ENCODE results near the gene ATP5MK. TPM values are rescaled to one million over a fixed set of nuclear protein-coding genes. Genes with fewer than 3 reads are reported as not detected.

The ATP5MK gene
- total RNA-seq, 1 experiment from 2014 or later: 556 TPM

DNA sequence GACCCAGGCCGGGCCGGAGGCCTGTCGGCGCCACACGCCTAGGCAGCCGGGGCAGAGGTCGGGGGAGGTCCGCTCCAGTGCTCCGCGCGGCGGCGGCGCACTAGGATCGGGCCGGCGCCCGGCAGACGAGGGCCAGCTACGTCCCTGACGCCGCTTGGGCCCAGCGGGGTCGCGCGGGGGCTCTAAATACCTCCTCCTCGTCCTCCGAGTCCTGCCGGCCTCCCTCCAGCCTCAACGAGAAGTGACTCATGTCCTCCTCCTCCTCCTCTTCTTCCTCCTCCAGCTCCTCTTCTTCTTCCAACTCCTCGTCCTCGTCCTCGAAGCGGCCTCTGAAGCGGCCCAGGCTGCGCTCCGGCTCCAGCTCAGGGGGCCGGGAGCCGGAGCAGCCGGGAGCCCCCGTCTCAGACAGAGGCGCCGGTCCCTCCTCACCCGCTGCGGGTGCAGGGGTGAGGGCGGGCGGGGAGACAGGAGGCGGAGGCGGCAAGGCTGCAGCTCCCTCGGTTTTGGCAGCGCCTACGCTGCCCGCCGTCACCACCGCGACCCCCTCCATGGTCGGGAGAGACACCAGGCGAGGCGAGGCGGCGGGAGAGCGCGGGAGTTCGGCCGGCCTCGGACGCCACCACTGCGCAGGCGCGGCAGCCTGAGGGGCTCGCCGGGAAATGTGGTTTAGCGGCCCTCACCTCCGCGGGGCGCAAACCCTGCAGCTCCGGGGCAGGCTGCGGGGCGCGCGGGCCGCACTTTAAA lies 45.6 kb downstream of the ATP5MK start, which contains the start of gene PCGF6:
TSS of gene PCGF6 (minus strand) at position 624 of the 744 bp plus-strand sequence. CDS start at position 550, 74 bp downstream.
- no TSS peak for BruUV-seq (replicated peaks)
- H3K27ac ChIP-seq (ENCODE audit: low read depth, low read length): peak within 1 kb of the TSS; percentile 84
- H3K4me2 ChIP-seq (ENCODE audit: low read length): peak within 1 kb of the TSS; percentile 83
- no peaks in the 10 kb centered on the region for H3K27me3 ChIP-seq (ENCODE audit: insufficient read depth, low read length)
- peaks cover 30% of the 10 kb centered on the region for H3K79me2 ChIP-seq (ENCODE audit: insufficient read depth, low read length)
- H3K9ac ChIP-seq (ENCODE audit: low read length): peak within 1 kb of the TSS; percentile 94
- ATAC-seq (peak; percentile 90), DNase-seq (ENCODE audit: low read depth, low spot score) (peak; percentile 58)
- peak within 1 kb of the TSS; percentile 87 to 89 for H3K4me3 ChIP-seq (replicated peaks in 1 of 2; ENCODE audit: low read depth in 1 of 2, low read length in 2 of 2)
- ChIA-PET POLR2A (no interaction called here), CTCF (interaction anchor here (1.1 to 1.4 kb wide), 3 partner anchors 17 to 111 kb away, joined by 3 to 5 read pairs (median 5); no protein-coding TSS in a partner anchor), RAD21 (ENCODE audit: low non-redundant PET in 1 of 2, low total read pairs in 2 of 2, uncharacterized antibody in 2 of 2, unreplicated experiment in 2 of 2) (no interaction called here)
- no peaks in the 10 kb centered on the region for H3K9me2 ChIP-seq (ENCODE audit: insufficient read depth)
- H4K20me1 ChIP-seq (ENCODE audit: insufficient read depth): no peaks in the 10 kb centered on the region
- H3K4me1 ChIP-seq (ENCODE audit: control insufficient read depth in 1 of 2, insufficient read depth in 2 of 2, low read length in 2 of 2): peaks cover 3 to 21% of the 10 kb centered on the region in 2 experiments; a peak in 3 of 4 replicates
- intact Hi-C loops (cut with micrococcal nuclease): no loop called here
- no peaks in the 10 kb centered on the region for H3K9me3 ChIP-seq (ENCODE audit: control insufficient read depth in 1 of 2, insufficient read depth in 1 of 2, low read depth in 1 of 2, low read length in 2 of 2)
- peaks cover 18 to 19% of the 10 kb centered on the region in 2 experiments for H3K36me3 ChIP-seq (ENCODE audit: control insufficient read depth in 1 of 2, insufficient read depth in 2 of 2, low read length in 2 of 2)
- peak within 1 kb of the TSS; percentile 93 for H2AFZ ChIP-seq (ENCODE audit: low read depth, low read length, poor library complexity, severe bottlenecking)
- TF ChIP-seq CBX3 (IDR thresholded peaks at IDR 0.05; ENCODE audit: low read depth): no peak
- no peak for TF ChIP-seq YY1 (IDR thresholded peaks at IDR 0.05; ENCODE audit: extremely low read depth, insufficient replicate concordance, low read depth, low read length)
- TF ChIP-seq, protein P1, sequence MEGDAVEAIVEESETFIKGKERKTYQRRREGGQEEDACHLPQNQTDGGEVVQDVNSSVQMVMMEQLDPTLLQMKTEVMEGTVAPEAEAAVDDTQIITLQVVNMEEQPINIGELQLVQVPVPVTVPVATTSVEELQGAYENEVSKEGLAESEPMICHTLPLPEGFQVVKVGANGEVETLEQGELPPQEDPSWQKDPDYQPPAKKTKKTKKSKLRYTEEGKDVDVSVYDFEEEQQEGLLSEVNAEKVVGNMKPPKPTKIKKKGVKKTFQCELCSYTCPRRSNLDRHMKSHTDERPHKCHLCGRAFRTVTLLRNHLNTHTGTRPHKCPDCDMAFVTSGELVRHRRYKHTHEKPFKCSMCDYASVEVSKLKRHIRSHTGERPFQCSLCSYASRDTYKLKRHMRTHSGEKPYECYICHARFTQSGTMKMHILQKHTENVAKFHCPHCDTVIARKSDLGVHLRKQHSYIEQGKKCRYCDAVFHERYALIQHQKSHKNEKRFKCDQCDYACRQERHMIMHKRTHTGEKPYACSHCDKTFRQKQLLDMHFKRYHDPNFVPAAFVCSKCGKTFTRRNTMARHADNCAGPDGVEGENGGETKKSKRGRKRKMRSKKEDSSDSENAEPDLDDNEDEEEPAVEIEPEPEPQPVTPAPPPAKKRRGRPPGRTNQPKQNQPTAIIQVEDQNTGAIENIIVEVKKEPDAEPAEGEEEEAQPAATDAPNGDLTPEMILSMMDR (IDR thresholded peaks at IDR 0.05 in 2 of 3, conservative IDR thresholded peaks at IDR 0.05 in 1 of 3; ENCODE audit: borderline replicate concordance in 1 of 3, insufficient read depth in 1 of 3, low read depth in 2 of 3, low read length in 2 of 3): 0 out of 6 replicates have a peak, but pooled peaks of 2 of the 3 experiments have one; percentile 10 to 12
- TF ChIP-seq, protein P2, sequence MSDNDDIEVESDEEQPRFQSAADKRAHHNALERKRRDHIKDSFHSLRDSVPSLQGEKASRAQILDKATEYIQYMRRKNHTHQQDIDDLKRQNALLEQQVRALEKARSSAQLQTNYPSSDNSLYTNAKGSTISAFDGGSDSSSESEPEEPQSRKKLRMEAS (IDR thresholded peaks at IDR 0.05): peak; percentile 49; the same call in 1 of the 2 replicates
- no peak for TF ChIP-seq ZNF274 (IDR thresholded peaks at IDR 0.05; ENCODE audit: low read depth, low read length)
- TF ChIP-seq JUND (IDR thresholded peaks at IDR 0.05): no peak
- peak; percentile 8 for TF ChIP-seq TCF7L2 (IDR thresholded peaks at IDR 0.05; ENCODE audit: borderline replicate concordance, extremely low read depth, insufficient read depth, insufficient read length)
- peak; percentile 53 for TF ChIP-seq POLR2A (IDR thresholded peaks at IDR 0.05; ENCODE audit: borderline replicate concordance, extremely low read depth, insufficient read depth, insufficient read length)
- TF ChIP-seq EGR1 (IDR thresholded peaks at IDR 0.05; ENCODE audit: low read depth): no peak
- no peak for TF ChIP-seq SRF (IDR thresholded peaks at IDR 0.05; ENCODE audit: low read depth)
- TF ChIP-seq RAD21 (IDR thresholded peaks at IDR 0.05; ENCODE audit: low read depth): no peak
- TF ChIP-seq SP1 (IDR thresholded peaks at IDR 0.05; ENCODE audit: low read depth): no peak
- TF ChIP-seq ELF1 (IDR thresholded peaks at IDR 0.05; ENCODE audit: borderline replicate concordance, low read depth): no peak
- TF ChIP-seq, protein P3, sequence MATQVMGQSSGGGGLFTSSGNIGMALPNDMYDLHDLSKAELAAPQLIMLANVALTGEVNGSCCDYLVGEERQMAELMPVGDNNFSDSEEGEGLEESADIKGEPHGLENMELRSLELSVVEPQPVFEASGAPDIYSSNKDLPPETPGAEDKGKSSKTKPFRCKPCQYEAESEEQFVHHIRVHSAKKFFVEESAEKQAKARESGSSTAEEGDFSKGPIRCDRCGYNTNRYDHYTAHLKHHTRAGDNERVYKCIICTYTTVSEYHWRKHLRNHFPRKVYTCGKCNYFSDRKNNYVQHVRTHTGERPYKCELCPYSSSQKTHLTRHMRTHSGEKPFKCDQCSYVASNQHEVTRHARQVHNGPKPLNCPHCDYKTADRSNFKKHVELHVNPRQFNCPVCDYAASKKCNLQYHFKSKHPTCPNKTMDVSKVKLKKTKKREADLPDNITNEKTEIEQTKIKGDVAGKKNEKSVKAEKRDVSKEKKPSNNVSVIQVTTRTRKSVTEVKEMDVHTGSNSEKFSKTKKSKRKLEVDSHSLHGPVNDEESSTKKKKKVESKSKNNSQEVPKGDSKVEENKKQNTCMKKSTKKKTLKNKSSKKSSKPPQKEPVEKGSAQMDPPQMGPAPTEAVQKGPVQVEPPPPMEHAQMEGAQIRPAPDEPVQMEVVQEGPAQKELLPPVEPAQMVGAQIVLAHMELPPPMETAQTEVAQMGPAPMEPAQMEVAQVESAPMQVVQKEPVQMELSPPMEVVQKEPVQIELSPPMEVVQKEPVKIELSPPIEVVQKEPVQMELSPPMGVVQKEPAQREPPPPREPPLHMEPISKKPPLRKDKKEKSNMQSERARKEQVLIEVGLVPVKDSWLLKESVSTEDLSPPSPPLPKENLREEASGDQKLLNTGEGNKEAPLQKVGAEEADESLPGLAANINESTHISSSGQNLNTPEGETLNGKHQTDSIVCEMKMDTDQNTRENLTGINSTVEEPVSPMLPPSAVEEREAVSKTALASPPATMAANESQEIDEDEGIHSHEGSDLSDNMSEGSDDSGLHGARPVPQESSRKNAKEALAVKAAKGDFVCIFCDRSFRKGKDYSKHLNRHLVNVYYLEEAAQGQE (IDR thresholded peaks at IDR 0.05; ENCODE audit: low read depth): no peak
- TF ChIP-seq, protein P4, sequence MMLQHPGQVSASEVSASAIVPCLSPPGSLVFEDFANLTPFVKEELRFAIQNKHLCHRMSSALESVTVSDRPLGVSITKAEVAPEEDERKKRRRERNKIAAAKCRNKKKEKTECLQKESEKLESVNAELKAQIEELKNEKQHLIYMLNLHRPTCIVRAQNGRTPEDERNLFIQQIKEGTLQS (IDR thresholded peaks at IDR 0.05): no peak
- TF ChIP-seq FOSL1 (IDR thresholded peaks at IDR 0.05; ENCODE audit: low read depth): no peak
- no peak; the same call in 1 of the 2 replicates for TF ChIP-seq SIN3A (IDR thresholded peaks at IDR 0.05; ENCODE audit: low read depth)
- no peak for TF ChIP-seq EZH2 (IDR thresholded peaks at IDR 0.05)
- TF ChIP-seq ZFX (IDR thresholded peaks at IDR 0.05): peak; percentile 96

Data from HCT116 (cell line).